GM12878 (cell line): ENCODE measurements around the gene COMT. TPM values are rescaled to one million over a fixed set of nuclear protein-coding genes. Genes with fewer than 3 reads are reported as not detected.
"Not testable (repeated sequence)": the region's sequence is repeated elsewhere in the genome, so short reads cannot be mapped to it uniquely, and the experiment has no call there.

Experiments
- ATAC-seq: fragments of 200-7000 bp; cut with Tn5 transposase; 3 replicates; pipeline ENCODE4 v1.9.1; 2020; ENCODE audit warnings: mild to moderate bottlenecking, moderate library complexity
- BruUV-seq: library from RNA; stranded (reverse); fragments of 400-500 nt; replicated peaks from 2 replicates; lab custom pipeline; 2021; lab: Mats Ljungman, UMichigan
- CTCF ChIA-PET: fragments of 300-600 bp; sonication (Branson Sonifier 250); formaldehyde crosslinking; extraction: SDS; loops from one replicate; lab custom pipeline; 2021; ENCODE audit warnings: inconsistent platforms; lab: Yijun Ruan, JAX
- POLR2A ChIA-PET: fragments of 350-600 bp; formaldehyde crosslinking; extraction: SDS; loops from one replicate; lab custom pipeline; 2021; ENCODE audit warnings: inconsistent platforms; lab: Charles Lee
- RAD21 ChIA-PET: fragments of 300-600 bp; sonication (Branson Sonifier 250); formaldehyde crosslinking; loops from one replicate; lab custom pipeline; 2023; ENCODE audit warnings: antibody characterized with exemption; ENCODE audit not compliant: unreplicated experiment; lab: Charles Lee
- SMC1A ChIA-PET: fragments of 300-600 bp; sonication (Branson Sonifier 250); formaldehyde crosslinking; loops from one replicate; lab custom pipeline; 2023; ENCODE audit not compliant: unreplicated experiment, uncharacterized antibody; lab: Charles Lee
- DNase-seq: peaks from one replicate; pipeline ENCODE4 v3.0.0-alpha.2; 2011; ENCODE audit warnings: low read depth, low spot score
- FAIRE-seq: peaks from 3 replicates; lab custom pipeline; 2011; peaks lifted over from hg19 to GRCh38; lab: Jason Lieb, UNC
- H2AFZ ChIP-seq: 2 replicates; pipeline ENCODE4 v1.6.0; 2011; ENCODE audit warnings: low read depth, low read length, control low read depth; ENCODE audit not compliant: control insufficient read depth
- H3K27ac ChIP-seq: 2 replicates; pipeline ENCODE4 v1.5.1; 2011; ENCODE audit warnings: control low read depth; ENCODE audit not compliant: control insufficient read depth, insufficient read depth
- H3K27me3 ChIP-seq, 2 experiments: replicated peaks in 1 of 2; 2 replicates each; pipeline versions ENCODE4 v1.6.0 to v1.6.1; 2011; ENCODE audit warnings: low read length in 1 of 2; ENCODE audit not compliant: control insufficient read depth in 2 of 2, insufficient read depth in 2 of 2
- H3K36me3 ChIP-seq, 2 experiments: 2 replicates each; pipeline ENCODE4 v1.5.1; 2011; ENCODE audit warnings: low read length in 1 of 2; ENCODE audit not compliant: control insufficient read depth in 2 of 2, insufficient read depth in 2 of 2
- H3K4me1 ChIP-seq: 2 replicates; pipeline ENCODE4 v1.6.1; 2011; ENCODE audit warnings: mild to moderate bottlenecking, low read length, moderate library complexity, mixed read lengths; ENCODE audit not compliant: control insufficient read depth, insufficient read depth
- H3K4me2 ChIP-seq: 2 replicates; pipeline ENCODE4 v1.6.0; 2011; ENCODE audit warnings: control low read depth; ENCODE audit not compliant: control insufficient read depth, insufficient read depth
- H3K4me3 ChIP-seq: fragments of 200-600 bp; sonication (generic); 2 replicates; pipeline ENCODE4 v1.5.1; 2016
- H3K79me2 ChIP-seq: 2 replicates; pipeline ENCODE4 v1.6.0; 2011; ENCODE audit warnings: low read length; ENCODE audit not compliant: control insufficient read depth, insufficient read depth
- H3K9ac ChIP-seq: 2 replicates; pipeline ENCODE4 v1.8.0; 2011; ENCODE audit warnings: low read length, control low read depth, mixed read lengths; ENCODE audit not compliant: control insufficient read depth, insufficient read depth
- H3K9me3 ChIP-seq: replicated peaks from 3 replicates; pipeline ENCODE4 v1.5.1; 2011; ENCODE audit warnings: mild to moderate bottlenecking, low read length; ENCODE audit not compliant: control insufficient read depth, insufficient read depth
- H4K20me1 ChIP-seq: 2 replicates; pipeline ENCODE4 v1.6.0; 2011; ENCODE audit not compliant: control insufficient read depth, insufficient read depth
- WGBS: methylation state at CpG from one replicate; pipeline ENCODE4 v1.1.6; 2016; ENCODE audit warnings: low lambda C conversion rate; ENCODE audit not compliant: insufficient replicate concordance, insufficient coverage; ENCODE audit errors: missing lambda C conversion rate; 5-methylcytosine and 5-hydroxymethylcytosine counted together
- in situ Hi-C: fragments of 300-500 bp; cut with MboI; formaldehyde crosslinking; loops from 9 replicates; pipeline ENCODE4 v1.14.3; 2018; ENCODE audit warnings: mixed read lengths
- intact Hi-C: fragments of 100-400 bp; cut with micrococcal nuclease; formaldehyde crosslinking; loops from one replicate; pipeline ENCODE4 v1.14.2; 2022; ENCODE audit not compliant: unreplicated experiment
- polyA plus RNA-seq, 11 experiments: library from polyadenylated mRNA; depleted of rRNA in 4 of 11; unstranded in 6 of 11; stranded (reverse) in 5 of 11; fragments of >200 nt; fragmentation: Nextera tagmentation in 4 of 11; fragmentation: Illumina TruSeq in 1 of 11; extraction: Ambion mirVana in 4 of 11; extraction: Trizol in 1 of 11; gene quantifications; 1 replicate in 1 of 11; 2 replicates in 10 of 11; pipeline versions ENCODE4 v1.2.1 to v1.2.3, GENCODE V29; 2011 to 2016; ENCODE audit warnings: inconsistent platforms in 2 of 11, missing spikeins in 2 of 11, low read depth in 1 of 11
- total RNA-seq, 4 experiments: library from RNA; depleted of rRNA in 3 of 4; stranded (reverse); fragments of >200 nt in 3 of 4; fragmentation: Illumina TruSeq in 1 of 4; extraction: Trizol in 1 of 4; gene quantifications; 2 replicates each; pipeline versions ENCODE4 v1.2.1 to v1.2.3, GENCODE V29; 2013 to 2021

Gene COMT
- total and polyA plus RNA-seq, 10 of the 15 experiments (the other 5 are each of a cell fraction or from before 2014, with no cell fraction given) = 4.5 to 152 (median 66.1) TPM

- CTCF ChIA-PET = interaction anchor here (0.8 kb wide), 1 partner anchor 175 kb away, joined by 4 read pairs; no protein-coding TSS in a partner anchor
- H4K20me1 ChIP-seq, H2AFZ ChIP-seq, H3K27ac ChIP-seq, SMC1A ChIA-PET, intact Hi-C loops, H3K79me2 ChIP-seq, FAIRE-seq, H3K4me3 ChIP-seq, DNase-seq, BruUV-seq, H3K27me3 ChIP-seq, H3K9ac ChIP-seq, H3K4me2 ChIP-seq, in situ Hi-C loops, H3K9me3 ChIP-seq, POLR2A ChIA-PET, H3K4me1 ChIP-seq, H3K36me3 ChIP-seq, ATAC-seq: not testable (repeated sequence)
- RAD21 ChIA-PET = interaction anchor here (1.4 kb wide), 1 partner anchor 177 kb away, joined by 7 read pairs; no protein-coding TSS in a partner anchor
- 89% methylated on average over 21 of the region's 25 CpGs for WGBS
Measured at GRCh38 chr22:19906864-19907263, 34.7 kb upstream of the COMT start.

- H3K36me3 ChIP-seq, FAIRE-seq, ATAC-seq, H3K79me2 ChIP-seq, H4K20me1 ChIP-seq, in situ Hi-C loops, H3K4me2 ChIP-seq, H3K27ac ChIP-seq, H3K27me3 ChIP-seq, POLR2A ChIA-PET, H3K4me3 ChIP-seq, CTCF ChIA-PET, H3K4me1 ChIP-seq, DNase-seq, intact Hi-C loops, H3K9ac ChIP-seq, RAD21 ChIA-PET, SMC1A ChIA-PET, H2AFZ ChIP-seq, BruUV-seq, H3K9me3 ChIP-seq: not testable (repeated sequence)
- WGBS = 71% methylated on average over 15 of the region's 16 CpGs
Measured at GRCh38 chr22:19907902-19908301, 33.7 kb upstream of the COMT start.
